B cell (primary cell): ENCODE data around the gene BTG1. TPM values are rescaled to one million over a fixed set of nuclear protein-coding genes. Genes with fewer than 3 reads are reported as not detected.

Experiments
- ATAC-seq: fragments of 200-7000 bp; cut with Tn5 transposase; one replicate; pipeline ENCODE4 v1.10.0; 2021; ENCODE audit warnings: low read depth, mild to moderate bottlenecking, moderate number of reproducible peaks, moderate library complexity
- CTCF ChIA-PET: fragments of 350-600 bp; sonication (Branson Sonifier 250); formaldehyde crosslinking; loops from one replicate; lab custom pipeline; 2021; ENCODE audit warnings: antibody characterized with exemption, inconsistent platforms; lab: Charles Lee
- POLR2A ChIA-PET: fragments of 350-600 bp; sonication (Branson Sonifier 250); formaldehyde crosslinking; loops from one replicate; lab custom pipeline; 2021; ENCODE audit warnings: antibody characterized with exemption; lab: Charles Lee
- DNase-seq: peaks from one replicate; pipeline ENCODE4 v3.0.0; 2013
- H2AFZ ChIP-seq: 2 replicates; pipeline ENCODE4 v1.6.1; 2012; ENCODE audit warnings: mild to moderate bottlenecking, low read depth, low read length; ENCODE audit not compliant: insufficient read depth, poor library complexity, severe bottlenecking
- H3K27ac ChIP-seq, 2 donors: 1 replicate in 1 of 2; 2 replicates in 1 of 2; pipeline ENCODE4 v1.5.1; 2012 to 2013; ENCODE audit warnings: low read length in 2 of 2, mild to moderate bottlenecking in 2 of 2, moderate library complexity in 1 of 2
- H3K27me3 ChIP-seq, 4 experiments: fragments of 200-600 bp in 1 of 4; sonication (generic) in 1 of 4; replicated peaks in 1 of 4; 1 replicate in 2 of 4; 2 replicates in 2 of 4; pipeline versions ENCODE4 v1.6.1 to v1.7.0; 2013 to 2016; ENCODE audit warnings: low read length in 3 of 4, mild to moderate bottlenecking in 2 of 4, mixed read lengths in 1 of 4, moderate library complexity in 1 of 4; ENCODE audit not compliant: insufficient read depth in 4 of 4, control insufficient read depth in 3 of 4; ENCODE audit errors: control extremely low read depth in 1 of 4
- H3K36me3 ChIP-seq, 2 experiments: replicated peaks in 1 of 2; 1 replicate in 1 of 2; 2 replicates in 1 of 2; pipeline versions ENCODE4 v1.6.1 to v1.7.1; 2013; ENCODE audit warnings: low read length in 1 of 2; ENCODE audit not compliant: insufficient read depth in 2 of 2, control insufficient read depth in 1 of 2; ENCODE audit errors: control extremely low read depth in 1 of 2, extremely low read depth in 1 of 2
- H3K4me1 ChIP-seq, 2 donors: fragments of 200-600 bp in 1 of 2; sonication (generic) in 1 of 2; 1 replicate in 1 of 2; 2 replicates in 1 of 2; pipeline versions ENCODE4 v1.5.1 to v1.6.1; 2013 to 2017; ENCODE audit warnings: low read length in 2 of 2; ENCODE audit not compliant: control insufficient read depth in 2 of 2, insufficient read depth in 2 of 2
- H3K4me2 ChIP-seq: replicated peaks from 2 replicates; pipeline ENCODE3; 2012; ENCODE audit warnings: mild to moderate bottlenecking, low read depth, low read length; ENCODE audit not compliant: poor library complexity, severe bottlenecking
- H3K4me3 ChIP-seq, 5 experiments: fragments of 200-600 bp in 1 of 5; sonication (generic) in 1 of 5; 1 replicate in 3 of 5; 2 replicates in 2 of 5; pipeline versions ENCODE4 v1.5.1 to v1.7.0; 2011 to 2016; ENCODE audit warnings: low read length in 4 of 5, mild to moderate bottlenecking in 4 of 5, low read depth in 2 of 5, control low read depth in 1 of 5, moderate library complexity in 1 of 5; ENCODE audit not compliant: insufficient read depth in 1 of 5; ENCODE audit errors: control extremely low read depth in 1 of 5, extremely low read depth in 1 of 5
- H3K79me2 ChIP-seq: fragments of 200-600 bp; sonication (generic); one replicate; pipeline ENCODE4 v1.6.0; 2016; ENCODE audit warnings: low read length; ENCODE audit not compliant: control insufficient read depth, insufficient read depth
- H3K9ac ChIP-seq: fragments of 200-600 bp; sonication (generic); 2 replicates; pipeline ENCODE4 v1.6.1; 2017; ENCODE audit warnings: mild to moderate bottlenecking, low read length, moderate library complexity
- H3K9me3 ChIP-seq, 3 donors: one replicate each; pipeline versions ENCODE4 v1.6.1 to v1.7.1; 2013; ENCODE audit warnings: low read length in 2 of 3; ENCODE audit not compliant: control insufficient read depth in 2 of 3, insufficient read depth in 1 of 3; ENCODE audit errors: control extremely low read depth in 1 of 3
- H4K20me1 ChIP-seq: 2 replicates; pipeline ENCODE4 v1.6.0; 2012; ENCODE audit warnings: mild to moderate bottlenecking, low read length; ENCODE audit not compliant: insufficient read depth, control insufficient read depth, poor library complexity, severe bottlenecking
- H3K27ac Mint-ChIP-seq: one replicate; pipeline ENCODE4 v1.8.0; 2021; ENCODE audit warnings: mixed read lengths
- H3K27me3 Mint-ChIP-seq: one replicate; pipeline ENCODE4 v1.8.0; 2021; ENCODE audit warnings: mixed read lengths
- H3K4me1 Mint-ChIP-seq: one replicate; pipeline ENCODE4 v1.8.0; 2021; ENCODE audit warnings: mixed read lengths
- H3K4me3 Mint-ChIP-seq: one replicate; pipeline ENCODE4 v1.8.0; 2021; ENCODE audit warnings: mixed read lengths
- H3K9me3 Mint-ChIP-seq: one replicate; pipeline ENCODE4 v1.8.0; 2022; ENCODE audit warnings: mixed read lengths; ENCODE audit not compliant: insufficient read depth
- CTCF ChIP-seq: fragments of 200-600 bp; IDR thresholded peaks from one replicate; pipeline ENCODE4 v1.8.0; 2022; ENCODE audit warnings: antibody characterized with exemption, mild to moderate bottlenecking
- EZH2 ChIP-seq: IDR thresholded peaks from 2 replicates; pipeline ENCODE4 v1.6.1; 2012; ENCODE audit warnings: borderline replicate concordance, low read depth, mild to moderate bottlenecking, moderate library complexity, low read length; ENCODE audit not compliant: insufficient read depth, poor library complexity, severe bottlenecking
- WGBS: methylation state at CpG from one replicate; pipeline ENCODE4 v1.1.5; 2013; ENCODE audit warnings: missing lambda C conversion rate; ENCODE audit not compliant: insufficient coverage; 5-methylcytosine and 5-hydroxymethylcytosine counted together
- intact Hi-C: fragments of 100-400 bp; cut with micrococcal nuclease; formaldehyde crosslinking; loops from one replicate; pipeline ENCODE4 v1.10.0; 2022
- polyA plus RNA-seq: library from polyadenylated mRNA; depleted of rRNA; stranded (reverse); fragments of >200 nt; gene quantifications from 2 replicates; pipeline ENCODE4 v1.2.3, GENCODE V29; 2012
- total RNA-seq, 2 donors: library from RNA; stranded (reverse); fragments of 120-200 nt in 1 of 2; gene quantifications; 1 replicate in 1 of 2; 2 replicates in 1 of 2; pipeline versions ENCODE4 v1.2.3 to v1.2.4, GENCODE V29; 2013 to 2022

Gene BTG1
- total and polyA plus RNA-seq, 2 donors (not counting 1 experiment from before 2014, with no cell fraction given) = 322 to 733 TPM

DNA sequence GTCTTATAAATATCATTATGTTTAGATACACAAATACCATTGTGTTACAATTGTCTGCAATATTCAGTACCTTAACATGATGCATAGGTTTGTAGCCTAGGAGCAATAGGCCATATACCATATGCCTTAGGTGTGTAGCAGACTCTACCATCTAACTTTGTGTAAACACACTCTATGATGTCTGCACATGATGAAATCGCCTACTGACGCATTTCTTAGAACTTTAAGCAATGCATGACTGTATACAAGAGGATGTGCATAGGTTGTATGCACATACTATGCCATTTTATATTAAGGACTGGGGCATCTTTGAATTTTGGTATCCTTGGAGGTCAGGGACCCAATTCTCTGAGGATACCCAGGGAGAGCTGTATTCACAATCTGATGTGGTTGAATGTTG is 10.1 kb upstream of the BTG1 start:
- no peaks in the 10 kb centered on the region for H3K27me3 Mint-ChIP-seq
- Histone ChIP-seq H2AFZ (no peak overlapping the region), H3K36me3 (peaks cover 0 to 6% of the 10 kb centered on the region in 2 experiments), H3K4me3 (peak overlapping the region; percentile 50 to 75 (median 55)), H3K4me2 (peak overlapping the region; percentile 76), H3K27ac (peak overlapping the region; percentile 87 to 89), H3K4me1 (peaks cover 68 to 71% of the 10 kb centered on the region in 2 donors), H3K79me2 (peaks cover 67% of the 10 kb centered on the region), H3K9me3 (peaks cover 0 to 19% (median 0%) of the 10 kb centered on the region in 3 donors), H4K20me1 (no peaks in the 10 kb centered on the region), H3K9ac (peak overlapping the region; percentile 62), H3K27me3 (no peaks in the 10 kb centered on the region)
- H3K4me3 Mint-ChIP-seq = peak overlapping the region; percentile 84
- ATAC-seq (no peak), DNase-seq (no peak)
- H3K4me1 Mint-ChIP-seq = peaks cover 77% of the 10 kb centered on the region
- CTCF ChIA-PET = interaction anchor here (0.9 to 1.4 kb wide), 2 partner anchors 12 to 255 kb away, joined by 3 to 4 read pairs; no protein-coding TSS in a partner anchor
- TF ChIP-seq CTCF (no peak), EZH2 (no peak)
- no peaks in the 10 kb centered on the region for H3K9me3 Mint-ChIP-seq
- intact Hi-C loops = loop anchor here (1.0 to 5.0 kb wide), 2 partner anchors 8 to 37 kb away; no protein-coding TSS in a partner anchor
- WGBS = no CpG with 5 or more reads among the region's 2 CpGs
- peak overlapping the region; percentile 94 for H3K27ac Mint-ChIP-seq
- POLR2A ChIA-PET = interaction anchor here (0.5 to 2.1 kb wide), 3 partner anchors 9 to 427 kb away, joined by 3 to 16 read pairs (median 4); partner anchors contain the start of gene BTG1

GRCh38 chr12:92151916-92152315 is 6.3 kb upstream of the BTG1 start:
- H3K27ac Mint-ChIP-seq = peak overlapping the region; percentile 69
- ChIA-PET CTCF (interaction anchor here (0.9 to 1.1 kb wide), 2 partner anchors 15 to 212 kb away, joined by 3 read pairs; no protein-coding TSS in a partner anchor), POLR2A (interaction anchor here (1.2 to 1.3 kb wide), 2 partner anchors 21 to 252 kb away, joined by 3 read pairs; no protein-coding TSS in a partner anchor)
- Histone ChIP-seq H3K9me3 (peaks cover 0 to 22% (median 0%) of the 10 kb centered on the region in 3 donors), H3K4me1 (peaks cover 57 to 62% of the 10 kb centered on the region in 2 donors), H2AFZ (no peak overlapping the region), H3K79me2 (peaks cover 100% of the 10 kb centered on the region), H3K27me3 (no peaks in the 10 kb centered on the region), H4K20me1 (no peaks in the 10 kb centered on the region), H3K4me3 (no peak overlapping the region), H3K27ac (peak overlapping the region in 1 of 2 donors; percentile 87), H3K9ac (no peak overlapping the region), H3K36me3 (peaks cover 0 to 12% of the 10 kb centered on the region in 2 experiments), H3K4me2 (peak overlapping the region; percentile 19)
- no CpG with 5 or more reads among the region's 2 CpGs for WGBS
- DNase-seq (no peak), ATAC-seq (no peak)
- H3K9me3 Mint-ChIP-seq = no peaks in the 10 kb centered on the region
- H3K4me3 Mint-ChIP-seq = peak overlapping the region; percentile 30
- no peaks in the 10 kb centered on the region for H3K27me3 Mint-ChIP-seq
- TF ChIP-seq EZH2 = no peak
- no peak for TF ChIP-seq CTCF
- peaks cover 69% of the 10 kb centered on the region for H3K4me1 Mint-ChIP-seq
- intact Hi-C loops = no loop called here
